ENCODE measurements around the gene INPP1.

GRCh38 chr2:190354003-190354690, 10.8 kb downstream of the INPP1 start:
- TF ChIP-seq YY1 (IDR thresholded peaks at IDR 0.05; ENCODE audit: low read depth) (no peak), TAF1 (IDR thresholded peaks at IDR 0.05; ENCODE audit: low read depth) (no peak), NFIC (IDR thresholded peaks at IDR 0.05) (no peak)
